Omental fat pad (tissue), 4 donors: ENCODE data around the gene GFRA1. TPM values are rescaled to one million over a fixed set of nuclear protein-coding genes. Genes with fewer than 3 reads are reported as not detected.

Source experiments
- ATAC-seq: fragments of 150-250 bp; one replicate; pipeline ENCODE4 v1.9.1; 2016; ENCODE audit warnings: mild to moderate bottlenecking, moderate library complexity; ENCODE audit not compliant: low FRiP score
- DNase-seq: peaks from one replicate; pipeline ENCODE4 v3.0.0-alpha.2; 2019; ENCODE audit warnings: low spot score
- CTCF ChIP-seq, 3 donors: fragments of 450-650 bp; IDR thresholded peaks; one replicate each; pipeline ENCODE4 v1.5.1; 2016 to 2017; ENCODE audit warnings: antibody characterized with exemption in 3 of 3, mild to moderate bottlenecking in 3 of 3, moderate library complexity in 2 of 3
- total RNA-seq, 4 donors: library from RNA; depleted of rRNA; stranded (reverse); fragments of >200 nt; gene quantifications; one replicate each; pipeline ENCODE4 v1.1.0, GENCODE V29; 2016

Gene GFRA1
- total RNA-seq, 4 donors from 2014 or later, result 35.2 to 142 (median 61.8) TPM

GRCh38 chr10:116088985-116089384 lies 184.0 kb downstream of the GFRA1 start:
- ATAC-seq (no peak), DNase-seq (no peak)
- no peak for TF ChIP-seq CTCF (IDR thresholded peaks at IDR 0.05)

- no peak for DNase-seq
Observed at GRCh38 chr10:116085323-116085722, 187.7 kb downstream of the GFRA1 start.

GRCh38 chr10:116084161-116084560 lies 188.8 kb downstream of the GFRA1 start:
- TF ChIP-seq CTCF (IDR thresholded peaks at IDR 0.05), result no peak
- ATAC-seq, result no peak
- DNase-seq, result no peak

More at GRCh38 chr10:116085323-116085722, 187.7 kb downstream of the GFRA1 start:
- no peak for ATAC-seq
- no peak for TF ChIP-seq CTCF (IDR thresholded peaks at IDR 0.05)

- ATAC-seq (no peak), DNase-seq (no peak)
- no peak for TF ChIP-seq CTCF (IDR thresholded peaks at IDR 0.05)
Observed at GRCh38 chr10:116083226-116083762, 189.7 kb downstream of the GFRA1 start.

GRCh38 chr10:116082762-116083161 lies 190.2 kb downstream of the GFRA1 start:
- DNase-seq, result no peak
- no peak for TF ChIP-seq CTCF (IDR thresholded peaks at IDR 0.05)
- no peak for ATAC-seq

GRCh38 chr10:116082206-116082605 lies 190.8 kb downstream of the GFRA1 start:
- no peak for DNase-seq
- TF ChIP-seq CTCF (IDR thresholded peaks at IDR 0.05), result no peak
- no peak for ATAC-seq

- ATAC-seq (no peak), DNase-seq (no peak)
- no peak for TF ChIP-seq CTCF (IDR thresholded peaks at IDR 0.05)
Observed at GRCh38 chr10:116080553-116080952, 192.5 kb downstream of the GFRA1 start.
